HFF-Myc (cell line): Measurements from ENCODE around the gene HES3.

Experiments used
- DNase-seq: peaks from one replicate; pipeline ENCODE4 v3.0.0-alpha.2; 2011; ENCODE audit warnings: low read depth; ENCODE audit errors: extremely low read depth
- H3K4me3 ChIP-seq: replicated peaks from 2 replicates; pipeline ENCODE4 v1.5.1; 2011; ENCODE audit warnings: low read depth, mild to moderate bottlenecking, control low read depth, low read length
- TF ChIP-seq, protein P1 (sequence below): IDR thresholded peaks from 2 replicates; pipeline ENCODE4 v1.5.1; 2012; ENCODE audit warnings: mild to moderate bottlenecking, low read depth, low read length, control low read depth; ENCODE audit errors: missing control alignments

HES3 gene

DNA sequence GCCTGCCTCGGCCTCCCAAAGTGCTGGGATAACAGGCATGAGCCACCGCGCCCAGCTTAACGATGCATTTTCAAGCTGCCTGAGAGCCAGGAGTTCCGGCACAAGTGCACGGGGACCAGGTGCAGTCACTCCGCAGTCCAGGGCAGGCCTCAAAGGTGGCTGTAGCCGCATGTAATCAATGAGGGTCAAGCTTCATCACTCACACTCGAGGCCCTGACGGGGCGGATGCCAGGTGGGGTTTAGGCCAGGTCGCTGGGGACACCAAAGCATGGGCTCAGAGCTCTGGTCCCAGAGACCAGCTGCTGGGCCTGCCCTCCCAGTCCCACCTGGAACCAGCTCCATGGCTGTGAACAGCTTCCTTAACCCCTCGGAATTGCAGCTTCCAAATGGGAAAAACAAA lies 43.0 kb downstream of the HES3 start:
- TF ChIP-seq, protein P1, sequence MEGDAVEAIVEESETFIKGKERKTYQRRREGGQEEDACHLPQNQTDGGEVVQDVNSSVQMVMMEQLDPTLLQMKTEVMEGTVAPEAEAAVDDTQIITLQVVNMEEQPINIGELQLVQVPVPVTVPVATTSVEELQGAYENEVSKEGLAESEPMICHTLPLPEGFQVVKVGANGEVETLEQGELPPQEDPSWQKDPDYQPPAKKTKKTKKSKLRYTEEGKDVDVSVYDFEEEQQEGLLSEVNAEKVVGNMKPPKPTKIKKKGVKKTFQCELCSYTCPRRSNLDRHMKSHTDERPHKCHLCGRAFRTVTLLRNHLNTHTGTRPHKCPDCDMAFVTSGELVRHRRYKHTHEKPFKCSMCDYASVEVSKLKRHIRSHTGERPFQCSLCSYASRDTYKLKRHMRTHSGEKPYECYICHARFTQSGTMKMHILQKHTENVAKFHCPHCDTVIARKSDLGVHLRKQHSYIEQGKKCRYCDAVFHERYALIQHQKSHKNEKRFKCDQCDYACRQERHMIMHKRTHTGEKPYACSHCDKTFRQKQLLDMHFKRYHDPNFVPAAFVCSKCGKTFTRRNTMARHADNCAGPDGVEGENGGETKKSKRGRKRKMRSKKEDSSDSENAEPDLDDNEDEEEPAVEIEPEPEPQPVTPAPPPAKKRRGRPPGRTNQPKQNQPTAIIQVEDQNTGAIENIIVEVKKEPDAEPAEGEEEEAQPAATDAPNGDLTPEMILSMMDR = no peak

DNA sequence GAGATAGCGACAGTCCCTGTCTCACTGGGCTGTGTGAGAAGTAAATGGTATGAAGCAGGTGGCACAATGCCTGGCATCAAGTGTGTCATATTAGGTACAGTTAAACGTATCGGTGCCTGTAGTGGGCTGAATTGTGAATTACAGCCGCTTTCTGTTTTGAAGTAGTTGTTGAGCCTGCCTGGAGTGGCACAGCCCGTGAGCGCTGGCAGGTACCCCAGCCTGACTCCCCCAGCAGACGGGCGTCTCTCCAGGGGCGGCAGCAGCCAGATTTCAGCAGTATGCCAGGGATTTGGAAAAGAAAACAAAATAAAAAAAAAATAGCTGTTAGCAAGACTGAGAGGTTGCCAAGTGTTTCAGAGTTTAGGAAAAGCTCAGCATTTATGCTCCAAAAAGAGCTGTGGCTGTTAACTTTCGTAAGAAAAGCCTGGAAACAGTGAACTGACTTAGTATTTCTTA lies 43.5 kb downstream of the HES3 start:
- TF ChIP-seq, protein P1 = no peak
- no peak overlapping the region for H3K4me3 ChIP-seq
- no peak for DNase-seq

More for the DNA sequence above, 43.0 kb downstream of the HES3 start:
- no peak overlapping the region for H3K4me3 ChIP-seq
- no peak for DNase-seq

DNA sequence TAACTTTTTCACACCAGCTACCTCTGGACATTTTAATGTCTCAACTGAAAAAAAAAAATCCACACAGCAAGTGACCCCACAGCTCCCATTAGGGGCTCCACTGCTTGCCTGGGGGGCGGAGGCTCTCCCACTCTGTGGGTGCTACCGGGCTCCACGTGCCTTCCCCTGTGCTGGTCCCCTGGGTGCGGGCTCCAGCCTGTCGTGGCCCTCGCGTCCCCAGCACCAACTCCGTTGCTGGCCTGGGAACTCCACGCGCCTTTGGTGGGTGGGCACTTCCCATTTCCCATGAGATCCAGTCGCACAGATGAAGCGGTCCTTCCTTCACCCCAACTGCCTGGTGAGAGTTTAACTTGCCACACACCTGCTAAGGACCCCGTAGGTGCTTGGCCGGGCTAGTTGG lies 44.0 kb downstream of the HES3 start:
- DNase-seq = no peak
- TF ChIP-seq, protein P1 = no peak
- H3K4me3 ChIP-seq = no peak overlapping the region

DNA sequence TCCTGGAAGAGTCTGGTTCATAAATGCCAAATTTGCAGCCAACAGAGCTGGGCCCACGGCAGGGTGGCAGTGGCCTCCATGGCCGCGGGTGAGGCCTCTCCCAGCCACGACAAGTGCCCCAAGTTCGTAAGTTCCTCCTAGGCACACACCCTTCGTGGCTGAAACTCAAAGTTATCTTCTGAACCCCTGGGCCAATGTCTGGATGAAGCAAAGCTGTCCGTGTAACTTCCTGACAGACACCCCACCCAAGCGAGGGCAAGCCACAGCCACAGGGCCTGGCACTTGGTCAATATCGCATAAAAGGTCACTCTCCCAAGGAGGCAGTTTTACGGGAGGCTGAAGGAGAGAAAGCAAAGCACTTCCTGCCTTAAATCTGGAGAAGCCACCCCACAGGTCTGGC lies 44.7 kb downstream of the HES3 start:
- TF ChIP-seq, protein P1 = no peak
- DNase-seq = no peak
- H3K4me3 ChIP-seq = no peak overlapping the region

DNA sequence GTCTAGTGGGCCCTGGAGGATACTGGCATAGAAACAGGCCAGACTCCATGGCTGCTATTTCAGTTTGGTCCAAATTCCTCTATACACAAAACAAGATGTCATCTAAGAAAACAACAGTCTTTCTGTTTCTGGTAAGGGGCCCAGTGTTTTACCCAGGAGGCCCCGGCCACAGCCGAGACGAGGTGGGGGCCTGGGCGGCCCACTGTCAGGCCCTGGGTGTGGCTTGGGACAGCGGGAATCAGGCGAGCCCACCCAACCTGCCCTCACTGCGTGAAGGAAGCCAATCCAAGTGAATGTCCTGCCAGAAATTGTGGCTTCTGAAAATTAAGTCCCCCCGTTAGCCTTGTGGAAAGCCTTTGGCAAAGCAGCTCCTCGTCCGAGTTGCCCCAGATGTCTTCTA lies 48.1 kb downstream of the HES3 start:
- TF ChIP-seq, protein P1 = no peak
- H3K4me3 ChIP-seq = no peak overlapping the region
- no peak for DNase-seq

DNA sequence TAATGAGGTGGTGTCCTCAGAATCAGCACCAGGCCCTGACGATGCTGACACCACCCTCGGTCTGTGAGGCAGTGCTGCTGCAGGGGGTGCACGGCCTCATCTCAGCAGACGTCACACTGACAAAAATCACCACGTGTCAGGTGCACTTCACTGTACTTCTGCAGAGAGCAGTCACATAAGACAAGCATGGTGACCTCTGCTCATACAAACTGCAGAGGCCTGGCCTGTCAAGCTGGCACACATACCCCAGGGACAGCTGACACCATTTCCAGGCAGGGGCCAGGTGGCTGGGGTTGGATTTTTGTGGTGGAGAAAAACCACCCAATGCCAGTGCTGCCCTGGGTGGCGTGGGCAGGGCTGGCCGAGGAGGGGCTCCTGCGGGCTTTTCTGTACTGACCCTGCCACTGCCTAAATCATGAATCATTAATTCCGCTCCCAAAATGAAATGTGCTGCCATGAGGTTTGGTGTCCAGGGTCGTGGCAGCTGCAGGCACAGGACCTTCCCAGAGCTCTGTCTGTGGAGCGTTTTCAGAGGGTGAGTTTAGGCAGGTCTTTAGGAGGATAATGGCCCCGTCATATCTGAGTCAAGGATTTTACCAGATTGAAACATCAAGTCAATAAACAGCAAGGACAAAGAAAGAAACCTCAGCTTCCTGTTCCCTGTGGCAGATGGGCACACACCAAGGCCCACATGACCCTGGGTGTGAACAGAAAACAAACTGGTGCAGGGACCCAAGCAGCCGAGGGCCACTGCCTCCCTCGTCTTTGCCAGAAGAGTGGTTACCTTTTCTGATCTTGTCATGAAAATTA lies 50.3 kb downstream of the HES3 start:
- H3K4me3 ChIP-seq = no peak overlapping the region
- DNase-seq = no peak
- TF ChIP-seq, protein P1 = no peak
